Stomach (tissue), 9 donors: ENCODE data around the gene NXPH4. TPM values are rescaled to one million over a fixed set of nuclear protein-coding genes. Genes with fewer than 3 reads are reported as not detected.

Source experiments
- DNase-seq, 2 donors: peaks; one replicate each; pipeline versions ENCODE4 v3.0.0 to v3.0.0-alpha.2; 2013 to 2019
- H3K27ac ChIP-seq, 5 donors: fragments of 200-600 bp in 4 of 5; sonication (generic) in 4 of 5; one replicate each; pipeline ENCODE4 v1.5.1; 2013 to 2019; ENCODE audit warnings: mild to moderate bottlenecking in 1 of 5, moderate library complexity in 1 of 5
- H3K27me3 ChIP-seq, 3 donors: fragments of 200-600 bp; sonication (generic); one replicate each; pipeline ENCODE4 v1.5.1; 2017 to 2019; ENCODE audit warnings: mixed run types in 1 of 3
- H3K36me3 ChIP-seq, 4 donors: fragments of 200-600 bp; sonication (generic); 1 replicate in 3 of 4; 2 replicates in 1 of 4; pipeline ENCODE4 v1.5.1; 2016 to 2019
- H3K4me1 ChIP-seq, 4 donors: fragments of 200-600 bp; sonication (generic); one replicate each; pipeline ENCODE4 v1.5.1; 2016 to 2019
- H3K4me3 ChIP-seq, 4 donors: fragments of 200-600 bp; sonication (generic) in 3 of 4; one replicate each; pipeline ENCODE4 v1.5.1; 2016 to 2019; ENCODE audit warnings: mild to moderate bottlenecking in 1 of 4
- H3K9me3 ChIP-seq, 4 donors: fragments of 200-600 bp; sonication (generic); one replicate each; pipeline ENCODE4 v1.5.1; 2016 to 2019
- EP300 ChIP-seq: sonication (generic); formaldehyde crosslinking; IDR thresholded peaks from one replicate; pipeline ENCODE4 v1.6.1; 2017; ENCODE audit warnings: antibody characterized with exemption
- POLR2A ChIP-seq, 4 donors: fragments of 450-650 bp; IDR thresholded peaks; one replicate each; pipeline ENCODE4 v1.6.1; 2016; ENCODE audit warnings: antibody characterized with exemption in 4 of 4, control low read depth in 2 of 4, mild to moderate bottlenecking in 1 of 4, moderate library complexity in 1 of 4
- POLR2AphosphoS5 ChIP-seq, 3 donors: sonication (generic); formaldehyde crosslinking; IDR thresholded peaks; one replicate each; pipeline ENCODE4 v1.6.1; 2016; ENCODE audit warnings: antibody characterized with exemption in 3 of 3
- WGBS, 5 donors: extraction: QIAGEN DNeasy Blood & Tissue Kit in 3 of 5; methylation state at CpG; one replicate each; pipeline versions ENCODE4 v1.1.5 to v1.1.7; 2013 to 2018; 5-methylcytosine and 5-hydroxymethylcytosine counted together
- intact Hi-C: fragments of 100-400 bp; cut with DNase I; formaldehyde crosslinking; loops from one replicate; pipeline ENCODE4 v1.15.1; 2023; ENCODE audit warnings: low total_unique reads
- polyA plus RNA-seq, 3 donors: library from polyadenylated mRNA; stranded (reverse); fragments of 200-250 nt; gene quantifications; one replicate each; pipeline ENCODE4 v1.2.3, GENCODE V29; 2013
- small RNA-seq, 4 donors: library from RNA; depleted of rRNA; stranded (forward); fragments of <200 nt; gene quantifications; one replicate each; pipeline ENCODE3, GENCODE V24; 2016
- total RNA-seq, 5 donors: library from RNA; depleted of rRNA; stranded (reverse); fragments of >200 nt; gene quantifications; one replicate each; pipeline versions ENCODE4 v1.1.0 to v1.2.3, GENCODE V29; 2014 to 2016
- TF ChIP-seq, protein P1 (sequence below), 7 experiments: fragments of 450-650 bp in 4 of 7; fragments of 200-600 bp in 3 of 7; sonication (generic) in 3 of 7; IDR thresholded peaks; one replicate each; pipeline ENCODE4 v1.5.1; 2016 to 2019; ENCODE audit warnings: antibody characterized with exemption in 7 of 7, control low read depth in 2 of 7, mild to moderate bottlenecking in 1 of 7
- donor health status: healthy with polysubstance abuse.
- donor health status: Bipolar disorder and iron deficiency.
- donor health status: healthy.

The NXPH4 gene
- total and polyA plus RNA-seq, 8 donors: 0.18 to 0.44 (median 0.30) TPM; not detected in 5

DNA sequence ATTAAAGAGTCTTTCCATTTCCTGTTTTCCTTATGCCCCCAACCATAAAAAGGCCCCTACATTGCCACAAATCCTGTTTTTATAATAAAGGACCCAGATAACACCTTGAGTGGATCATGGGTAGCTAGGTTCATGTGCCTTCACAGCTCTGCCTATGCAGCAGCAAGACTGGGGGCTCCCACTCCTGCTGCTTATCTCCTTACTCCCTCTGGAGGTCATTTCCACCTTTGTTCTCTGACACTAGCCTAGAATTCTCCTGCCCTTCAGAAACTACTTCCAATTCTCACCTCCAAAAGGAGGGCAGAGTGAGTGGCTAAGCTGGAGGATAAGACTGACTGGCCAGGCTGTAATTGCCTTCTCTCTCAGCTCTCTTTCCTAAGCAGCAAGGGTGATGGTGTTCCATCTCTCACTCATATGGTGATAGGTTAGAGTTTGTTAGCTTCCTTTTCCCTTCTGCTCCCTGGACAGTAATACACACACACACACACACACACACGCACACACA lies 54.4 kb downstream of the NXPH4 start:
- no peaks in the 10 kb centered on the region for H3K27me3 ChIP-seq
- DNase-seq: no peak
- H3K4me1 ChIP-seq: no peaks in the 10 kb centered on the region
- H3K4me3 ChIP-seq: no peak overlapping the region
- H3K27ac ChIP-seq: no peak overlapping the region
- peaks cover 47 to 98% (median 93%) of the 10 kb centered on the region in 4 donors for H3K36me3 ChIP-seq
- H3K9me3 ChIP-seq: no peaks in the 10 kb centered on the region
- no peak for TF ChIP-seq POLR2A (IDR thresholded peaks at IDR 0.05)
- 76 to 100% (median 94%) methylated on average over 1 of the region's 1 CpG for WGBS, 5 donors
- intact Hi-C loops: no loop called here

DNA sequence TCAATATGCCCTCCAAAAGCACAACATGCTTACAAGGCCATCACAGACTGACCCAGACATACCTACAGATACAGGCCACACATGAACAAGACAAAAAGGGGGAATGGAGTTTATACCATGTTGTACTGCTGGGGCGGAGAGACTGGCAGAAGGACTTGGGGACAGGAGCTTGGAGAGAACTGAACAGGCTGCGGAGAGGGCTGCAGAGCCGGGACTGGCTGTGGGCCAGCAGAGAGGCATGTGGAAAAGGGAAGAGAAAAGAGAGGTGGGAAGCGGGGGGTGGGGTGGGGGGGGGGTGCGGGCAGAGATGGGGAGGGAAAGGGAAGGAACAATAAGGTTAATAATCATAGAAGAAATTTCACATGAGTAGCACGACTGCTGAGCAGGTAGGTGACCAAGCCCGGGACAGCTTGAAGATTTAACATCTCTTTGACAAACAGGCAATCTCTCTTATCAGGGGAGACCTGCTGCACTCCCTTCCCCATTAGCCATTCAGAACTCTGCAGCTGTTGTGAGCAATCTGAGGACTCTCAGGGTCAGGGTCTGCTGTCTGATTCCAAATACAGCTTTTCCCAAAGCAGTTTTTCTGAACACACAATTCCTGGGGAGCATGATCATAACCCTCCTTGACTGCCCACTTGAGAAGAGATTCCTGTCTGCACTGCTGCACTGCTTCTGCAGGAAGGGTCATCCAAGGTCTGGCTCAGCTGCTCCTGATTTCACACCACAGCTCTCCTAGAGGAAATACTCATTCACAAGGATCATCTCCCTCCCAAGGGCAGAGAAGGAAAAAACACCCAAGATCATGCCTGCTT lies 56.0 kb downstream of the NXPH4 start:
- 64 to 75% (median 72%) methylated on average over 7 of the region's 7 CpGs for WGBS, 5 donors
- Histone ChIP-seq H3K4me3 (no peak overlapping the region), H3K27me3 (no peaks in the 10 kb centered on the region), H3K4me1 (no peaks in the 10 kb centered on the region), H3K36me3 (peaks cover 39 to 98% (median 93%) of the 10 kb centered on the region in 4 donors), H3K27ac (no peak overlapping the region), H3K9me3 (no peaks in the 10 kb centered on the region)
- DNase-seq: no peak
- TF ChIP-seq POLR2AphosphoS5 (IDR thresholded peaks at IDR 0.05): no peak
- TF ChIP-seq EP300: no peak
- TF ChIP-seq, protein P1, sequence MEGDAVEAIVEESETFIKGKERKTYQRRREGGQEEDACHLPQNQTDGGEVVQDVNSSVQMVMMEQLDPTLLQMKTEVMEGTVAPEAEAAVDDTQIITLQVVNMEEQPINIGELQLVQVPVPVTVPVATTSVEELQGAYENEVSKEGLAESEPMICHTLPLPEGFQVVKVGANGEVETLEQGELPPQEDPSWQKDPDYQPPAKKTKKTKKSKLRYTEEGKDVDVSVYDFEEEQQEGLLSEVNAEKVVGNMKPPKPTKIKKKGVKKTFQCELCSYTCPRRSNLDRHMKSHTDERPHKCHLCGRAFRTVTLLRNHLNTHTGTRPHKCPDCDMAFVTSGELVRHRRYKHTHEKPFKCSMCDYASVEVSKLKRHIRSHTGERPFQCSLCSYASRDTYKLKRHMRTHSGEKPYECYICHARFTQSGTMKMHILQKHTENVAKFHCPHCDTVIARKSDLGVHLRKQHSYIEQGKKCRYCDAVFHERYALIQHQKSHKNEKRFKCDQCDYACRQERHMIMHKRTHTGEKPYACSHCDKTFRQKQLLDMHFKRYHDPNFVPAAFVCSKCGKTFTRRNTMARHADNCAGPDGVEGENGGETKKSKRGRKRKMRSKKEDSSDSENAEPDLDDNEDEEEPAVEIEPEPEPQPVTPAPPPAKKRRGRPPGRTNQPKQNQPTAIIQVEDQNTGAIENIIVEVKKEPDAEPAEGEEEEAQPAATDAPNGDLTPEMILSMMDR (IDR thresholded peaks at IDR 0.05): no peak
- no peak for TF ChIP-seq POLR2A (IDR thresholded peaks at IDR 0.05)
- intact Hi-C loops: no loop called here

DNA sequence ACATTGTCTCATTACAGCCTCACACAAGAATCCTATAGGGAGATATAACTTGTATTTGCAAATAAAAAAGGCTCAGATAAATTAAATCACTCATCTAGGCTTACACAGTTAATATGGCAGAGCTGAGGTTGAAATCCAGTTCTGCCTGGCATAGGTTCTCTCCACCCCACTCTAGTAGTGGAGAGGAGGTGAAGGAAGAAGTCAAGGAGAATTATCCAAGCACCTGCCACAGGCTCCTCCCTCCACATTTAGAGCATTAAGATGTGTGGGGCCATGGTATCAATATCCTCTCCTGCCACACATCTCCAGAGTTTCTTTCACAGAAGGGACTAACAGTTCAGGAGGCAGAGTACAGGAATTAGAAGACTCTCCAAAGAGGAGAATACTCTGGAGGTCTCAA lies 56.9 kb downstream of the NXPH4 start:
- TF ChIP-seq EP300: no peak
- TF ChIP-seq, protein P1 (IDR thresholded peaks at IDR 0.05): no peak
- no peak for TF ChIP-seq POLR2AphosphoS5 (IDR thresholded peaks at IDR 0.05)
- no peak for TF ChIP-seq POLR2A (IDR thresholded peaks at IDR 0.05)
- peaks cover 38 to 98% (median 93%) of the 10 kb centered on the region in 4 donors for H3K36me3 ChIP-seq
- intact Hi-C loops: no loop called here

More for the DNA sequence above, 56.9 kb downstream of the NXPH4 start:
- Histone ChIP-seq H3K4me1 (no peaks in the 10 kb centered on the region), H3K4me3 (no peak overlapping the region), H3K27ac (no peak overlapping the region), H3K27me3 (no peaks in the 10 kb centered on the region), H3K9me3 (no peaks in the 10 kb centered on the region)
- no peak for DNase-seq

Small RNA genes within 50 kb of the gene (small RNA-seq; reads per million reads assigned to genes)
- 0.10 to 0.92 (median 0.41) reads per million in 4 donors for gene MIR1228

Other genes starting within 250 kb of the NXPH4 start
- 1 to 10 TPM; 3.3 to 7.6 (median 4.9) TPM for gene ZBTB39, start 210.2 kb upstream of the NXPH4 start, total RNA-seq
- gene ZBTB39, start 210.2 kb upstream of the NXPH4 start, polyA plus RNA-seq: 1 to 10 TPM; 1.2 to 1.7 (median 1.4) TPM
- gene TAC3, start 200.3 kb upstream of the NXPH4 start, total RNA-seq: 10 to 100 TPM in 1 of 5 donors, 1 to 10 TPM in 2, not detected in 2; 2.0 to 19.8 (median 7.6) TPM
- gene TAC3, start 200.3 kb upstream of the NXPH4 start, polyA plus RNA-seq: under 1 TPM in 2 of 3 donors, not detected in 1; 0.62 to 0.75 TPM
- gene MYO1A, start 166.7 kb upstream of the NXPH4 start, total RNA-seq: 10 to 100 TPM in 4 of 5 donors, 1 to 10 TPM in 1; 2.7 to 97.3 (median 19.3) TPM
- 10 to 100 TPM in 1 of 3 donors, 1 to 10 TPM in 1, under 1 TPM in 1; 0.70 to 16.2 (median 1.2) TPM for gene MYO1A, start 166.7 kb upstream of the NXPH4 start, polyA plus RNA-seq
- 10 to 100 TPM in 1 of 5 donors, 1 to 10 TPM in 4; 1.2 to 16.7 (median 2.7) TPM for gene NEMP1, start 138.0 kb upstream of the NXPH4 start, total RNA-seq
- gene NEMP1, start 138.0 kb upstream of the NXPH4 start, polyA plus RNA-seq: 1 to 10 TPM; 1.1 to 3.8 (median 2.2) TPM
- gene NAB2, start 127.7 kb upstream of the NXPH4 start, total RNA-seq: 10 to 100 TPM in 2 of 5 donors, 1 to 10 TPM in 2, not detected in 1; 1.7 to 12.1 (median 8.3) TPM
- 10 to 100 TPM; 14.1 to 16.6 (median 16.3) TPM for gene NAB2, start 127.7 kb upstream of the NXPH4 start, polyA plus RNA-seq
- 100 to 1,000 TPM in 4 of 5 donors, 10 to 100 TPM in 1; 81.9 to 343 (median 209) TPM for gene STAT6, start 105.4 kb upstream of the NXPH4 start, total RNA-seq
- gene STAT6, start 105.4 kb upstream of the NXPH4 start, polyA plus RNA-seq: 100 to 1,000 TPM; 138 to 477 (median 147) TPM
- 100 to 1,000 TPM in 4 of 5 donors, 10 to 100 TPM in 1; 97.8 to 510 (median 129) TPM for gene LRP1, start 88.3 kb upstream of the NXPH4 start, total RNA-seq
- gene LRP1, start 88.3 kb upstream of the NXPH4 start, polyA plus RNA-seq: 10 to 100 TPM; 13.5 to 25.9 (median 13.6) TPM
- not detected for gene LRP1-AS, start 69.2 kb upstream of the NXPH4 start, total RNA-seq
- not detected for gene LRP1-AS, start 69.2 kb upstream of the NXPH4 start, polyA plus RNA-seq
- gene SHMT2, start 12.9 kb downstream of the NXPH4 start, total RNA-seq: 10 to 100 TPM; 26.1 to 93.7 (median 77.8) TPM
- 10 to 100 TPM; 54.6 to 59.0 (median 57.1) TPM for gene SHMT2, start 12.9 kb downstream of the NXPH4 start, polyA plus RNA-seq
- gene STAC3, start 34.4 kb downstream of the NXPH4 start, total RNA-seq: 1 to 10 TPM in 2 of 5 donors, under 1 TPM in 2, not detected in 1; 0.55 to 5.1 (median 1.6) TPM
- gene STAC3, start 34.4 kb downstream of the NXPH4 start, polyA plus RNA-seq: 1 to 10 TPM; 1.3 to 3.8 (median 3.5) TPM
- 10 to 100 TPM; 22.8 to 64.3 (median 30.5) TPM for gene R3HDM2, start 214.2 kb downstream of the NXPH4 start, total RNA-seq
- gene R3HDM2, start 214.2 kb downstream of the NXPH4 start, polyA plus RNA-seq: 10 to 100 TPM; 12.4 to 18.6 (median 13.9) TPM
- under 1 TPM in 1 of 5 donors, not detected in 4; 0.37 TPM for gene INHBC, start 218.0 kb downstream of the NXPH4 start, total RNA-seq
- gene INHBC, start 218.0 kb downstream of the NXPH4 start, polyA plus RNA-seq: not detected
- gene INHBE, start 238.5 kb downstream of the NXPH4 start, total RNA-seq: not detected
- not detected for gene INHBE, start 238.5 kb downstream of the NXPH4 start, polyA plus RNA-seq
- gene GLI1, start 243.0 kb downstream of the NXPH4 start, total RNA-seq: 1 to 10 TPM in 1 of 5 donors, under 1 TPM in 4; 0.14 to 4.0 (median 0.58) TPM
- gene GLI1, start 243.0 kb downstream of the NXPH4 start, polyA plus RNA-seq: 1 to 10 TPM in 2 of 3 donors, under 1 TPM in 1; 0.53 to 2.7 (median 1.7) TPM